ENCODE measurements around the gene ZNF831. TPM values are rescaled to one million over a fixed set of nuclear protein-coding genes. Genes with fewer than 3 reads are reported as not detected.

Gene ZNF831
- total RNA-seq, 4 donors from 2014 or later: 0.05 to 0.07 TPM; not detected in 2

- intact Hi-C loops (cut with DNase I; ENCODE audit: low total_unique reads) (no loop called here), in situ Hi-C loops (cut with MboI; ENCODE audit: low sequenced_read_pairs in 4 of 4) (no loop called here)
- ATAC-seq (no peak), DNase-seq (no peak)
- H3K9me3 ChIP-seq: no peaks in the 10 kb centered on the region
- TF ChIP-seq CTCF (IDR thresholded peaks at IDR 0.05 in 4 of 5, conservative IDR thresholded peaks at IDR 0.05 in 1 of 5) (no peak), POLR2A (IDR thresholded peaks at IDR 0.05) (no peak)
- H3K4me1 ChIP-seq: no peaks in the 10 kb centered on the region
- H3K27ac ChIP-seq: no peak overlapping the region
- H3K36me3 ChIP-seq: no peaks in the 10 kb centered on the region
- peaks cover 0 to 4% (median 0%) of the 10 kb centered on the region in 3 donors for H3K27me3 ChIP-seq
- no peak overlapping the region for H3K4me3 ChIP-seq
These were observed 2.5 kb downstream of the ZNF831 start for GRCh38 chr20:59165891-59166709.

- TF ChIP-seq CTCF (IDR thresholded peaks at IDR 0.05 in 4 of 5, conservative IDR thresholded peaks at IDR 0.05 in 1 of 5) (no peak), POLR2A (IDR thresholded peaks at IDR 0.05) (no peak)
- DNase-seq: no peak
- ATAC-seq: no peak
- H3K36me3 ChIP-seq: no peaks in the 10 kb centered on the region
- H3K27ac ChIP-seq: no peak overlapping the region
- H3K9me3 ChIP-seq: no peaks in the 10 kb centered on the region
- intact Hi-C loops (cut with DNase I; ENCODE audit: low total_unique reads) (no loop called here), in situ Hi-C loops (cut with MboI; ENCODE audit: low sequenced_read_pairs in 4 of 4) (no loop called here)
- H3K4me1 ChIP-seq: no peaks in the 10 kb centered on the region
- H3K27me3 ChIP-seq: peaks cover 0 to 5% (median 0%) of the 10 kb centered on the region in 3 donors
- H3K4me3 ChIP-seq: no peak overlapping the region
These were observed 7.1 kb downstream of the ZNF831 start for GRCh38 chr20:59170406-59171349.

GRCh38 chr20:59171986-59172385 is 8.4 kb downstream of the ZNF831 start:
- no peak for ATAC-seq
- Histone ChIP-seq H3K27ac (no peak overlapping the region), H3K36me3 (no peaks in the 10 kb centered on the region), H3K4me1 (no peaks in the 10 kb centered on the region), H3K27me3 (peaks cover 0 to 5% (median 3%) of the 10 kb centered on the region in 3 donors), H3K4me3 (no peak overlapping the region), H3K9me3 (no peaks in the 10 kb centered on the region)
- in situ Hi-C loops (cut with MboI; ENCODE audit: low sequenced_read_pairs in 4 of 4) (no loop called here), intact Hi-C loops (cut with DNase I; ENCODE audit: low total_unique reads) (no loop called here)
- DNase-seq: no peak
- TF ChIP-seq CTCF (IDR thresholded peaks at IDR 0.05 in 4 of 5, conservative IDR thresholded peaks at IDR 0.05 in 1 of 5) (no peak), POLR2A (IDR thresholded peaks at IDR 0.05) (no peak)

GRCh38 chr20:59173938-59174491 is 10.4 kb downstream of the ZNF831 start:
- Histone ChIP-seq H3K4me1 (no peaks in the 10 kb centered on the region), H3K4me3 (no peak overlapping the region), H3K27ac (no peak overlapping the region), H3K27me3 (peaks cover 0 to 5% (median 3%) of the 10 kb centered on the region in 3 donors), H3K36me3 (no peaks in the 10 kb centered on the region), H3K9me3 (no peaks in the 10 kb centered on the region)
- TF ChIP-seq POLR2A (IDR thresholded peaks at IDR 0.05): no peak
- no peak for TF ChIP-seq CTCF (IDR thresholded peaks at IDR 0.05 in 4 of 5, conservative IDR thresholded peaks at IDR 0.05 in 1 of 5)
- DNase-seq: no peak
- ATAC-seq: no peak
- intact Hi-C loops (cut with DNase I; ENCODE audit: low total_unique reads) (no loop called here), in situ Hi-C loops (cut with MboI; ENCODE audit: low sequenced_read_pairs in 4 of 4) (no loop called here)
